SK-N-SH (cell line): ENCODE measurements around the gene CCDC57. TPM values are rescaled to one million over a fixed set of nuclear protein-coding genes. Genes with fewer than 3 reads are reported as not detected.

Experiments
- CTCF ChIA-PET: fragments of 300-600, 350-600 bp; formaldehyde crosslinking; extraction: SDS; loops from one replicate; lab custom pipeline; 2021; lab: Yijun Ruan, JAX
- POLR2A ChIA-PET: fragments of 350-600 bp; sonication (Branson Sonifier 250); formaldehyde crosslinking; extraction: SDS; loops from one replicate; lab custom pipeline; 2020; ENCODE audit warnings: antibody characterized with exemption, inconsistent platforms; lab: Yijun Ruan, JAX
- DNase-seq: peaks from one replicate; pipeline ENCODE4 v3.0.0; 2012
- H2AFZ ChIP-seq: fragments of 200-600 bp; sonication (generic); 2 replicates; pipeline ENCODE4 v1.8.1; 2016; ENCODE audit warnings: antibody characterized with exemption, mild to moderate bottlenecking, low read depth
- H3F3A ChIP-seq: fragments of 200-600 bp; sonication (generic); replicated peaks from 2 replicates; pipeline ENCODE3; 2016; ENCODE audit warnings: antibody characterized with exemption, mild to moderate bottlenecking; ENCODE audit not compliant: insufficient read depth
- H3K27ac ChIP-seq, 2 experiments: fragments of 200-500 bp in 1 of 2; fragments of 200-600 bp in 1 of 2; sonication (Bioruptor generic) in 1 of 2; sonication (generic), shearing (Covaris generic) in 1 of 2; 2 replicates each; pipeline versions ENCODE4 v1.5.1 to v1.6.1; 2014 to 2016; ENCODE audit warnings: low read depth in 2 of 2, inconsistent platforms in 1 of 2, low read length in 1 of 2, mild to moderate bottlenecking in 1 of 2, mixed read lengths in 1 of 2
- H3K27me3 ChIP-seq: fragments of 200-600 bp; sonication (generic), shearing (Covaris generic); 2 replicates; pipeline ENCODE4 v1.6.1; 2016; ENCODE audit warnings: mixed run types; ENCODE audit not compliant: insufficient read depth
- H3K36me3 ChIP-seq, 2 experiments: fragments of 200-500 bp in 1 of 2; fragments of 200-600 bp in 1 of 2; sonication (Bioruptor generic) in 1 of 2; sonication (generic) in 1 of 2; replicated peaks in 1 of 2; 2 replicates each; pipeline versions ENCODE3 to v1.5.1; 2014 to 2016; ENCODE audit warnings: low read length in 1 of 2, mild to moderate bottlenecking in 1 of 2; ENCODE audit not compliant: insufficient read depth in 2 of 2, control insufficient read depth in 1 of 2
- H3K4me1 ChIP-seq, 2 experiments: fragments of 200-500 bp in 1 of 2; fragments of 200-600 bp in 1 of 2; sonication (Bioruptor generic) in 1 of 2; sonication (generic), shearing (Covaris generic) in 1 of 2; 2 replicates each; pipeline versions ENCODE4 v1.5.1 to v1.6.1; 2014 to 2016; ENCODE audit warnings: low read depth in 1 of 2, low read length in 1 of 2, mixed run types in 1 of 2; ENCODE audit not compliant: insufficient read depth in 2 of 2, control insufficient read depth in 1 of 2
- H3K4me2 ChIP-seq: fragments of 200-600 bp; sonication (generic), shearing (Covaris generic); 2 replicates; pipeline ENCODE4 v1.6.1; 2017; ENCODE audit warnings: mixed run types
- H3K4me3 ChIP-seq, 2 experiments: fragments of 200-500 bp in 1 of 2; fragments of 200-600 bp in 1 of 2; sonication (Bioruptor generic) in 1 of 2; sonication (generic), shearing (Covaris generic) in 1 of 2; 2 replicates each; pipeline versions ENCODE4 v1.5.1 to v1.8.1; 2014 to 2016; ENCODE audit warnings: low read depth in 2 of 2, inconsistent platforms in 1 of 2, low read length in 1 of 2, mild to moderate bottlenecking in 1 of 2, mixed read lengths in 1 of 2, moderate library complexity in 1 of 2
- H3K79me2 ChIP-seq: fragments of 200-600 bp; sonication (generic); 2 replicates; pipeline ENCODE4 v1.8.1; 2017; ENCODE audit warnings: mild to moderate bottlenecking; ENCODE audit not compliant: insufficient read depth
- H3K9ac ChIP-seq: fragments of 200-600 bp; sonication (generic); 2 replicates; pipeline ENCODE4 v1.6.1; 2017; ENCODE audit warnings: mixed run types
- H3K9me2 ChIP-seq: fragments of 200-600 bp; sonication (generic); 2 replicates; pipeline ENCODE4 v1.6.1; 2017; ENCODE audit warnings: mixed run types
- H3K9me3 ChIP-seq: fragments of 200-600 bp; sonication (generic); 2 replicates; pipeline ENCODE4 v1.6.1; 2017; ENCODE audit warnings: mixed run types, mild to moderate bottlenecking, moderate library complexity
- H4K20me1 ChIP-seq: fragments of 200-600 bp; sonication (generic); 2 replicates; pipeline ENCODE4 v1.6.1; 2017; ENCODE audit warnings: mild to moderate bottlenecking, mixed run types; ENCODE audit not compliant: insufficient read depth
- ELF1 ChIP-seq: IDR thresholded peaks from 2 replicates; pipeline ENCODE4 v1.4.0; 2012
- EP300 ChIP-seq, 2 experiments: IDR thresholded peaks; 2 replicates each; pipeline versions ENCODE4 v1.4.0 to v1.6.1; 2012; ENCODE audit warnings: borderline replicate concordance in 1 of 2, low read depth in 1 of 2, low read length in 1 of 2
- FOXJ3 ChIP-seq: sonication (generic); formaldehyde crosslinking; IDR thresholded peaks from 2 replicates; pipeline ENCODE4 v1.5.1; 2020; ENCODE audit warnings: mild to moderate bottlenecking, missing genetic modification reagents
- GABPA ChIP-seq: IDR thresholded peaks from 2 replicates; pipeline ENCODE4 v1.4.0; 2012; ENCODE audit warnings: low read depth, mild to moderate bottlenecking
- GATA2 ChIP-seq: sonication (generic); formaldehyde crosslinking; IDR thresholded peaks from 2 replicates; pipeline ENCODE4 v1.5.0; 2020; ENCODE audit warnings: mild to moderate bottlenecking, missing genetic modification reagents
- JUND ChIP-seq: IDR thresholded peaks from 2 replicates; pipeline ENCODE4 v1.4.0; 2012
- MEF2A ChIP-seq: IDR thresholded peaks from 2 replicates; pipeline ENCODE4 v1.4.0; 2012; ENCODE audit warnings: low read depth, borderline replicate concordance
- NFIC ChIP-seq: IDR thresholded peaks from 2 replicates; pipeline ENCODE4 v1.4.0; 2012; ENCODE audit warnings: borderline replicate concordance
- NRF1 ChIP-seq: IDR thresholded peaks from 2 replicates; pipeline ENCODE4 v1.6.1; 2012; ENCODE audit warnings: low read depth, mild to moderate bottlenecking, low read length
- PBX3 ChIP-seq: IDR thresholded peaks from 2 replicates; pipeline ENCODE4; 2012
- RAD21 ChIP-seq: IDR thresholded peaks from 2 replicates; pipeline ENCODE4 v1.6.1; 2012; ENCODE audit warnings: mild to moderate bottlenecking, low read length
- RCOR1 ChIP-seq: fragments of 150-350 bp; IDR thresholded peaks from 2 replicates; pipeline ENCODE4 v1.6.1; 2017; ENCODE audit warnings: antibody characterized with exemption, low read length
- RXRA ChIP-seq: IDR thresholded peaks from 2 replicates; pipeline ENCODE4 v1.4.0; 2012; ENCODE audit warnings: low read depth, mild to moderate bottlenecking, borderline replicate concordance
- SIN3A ChIP-seq: IDR thresholded peaks from 2 replicates; pipeline ENCODE4 v1.6.1; 2012; ENCODE audit warnings: low read depth, mild to moderate bottlenecking, low read length, moderate library complexity, borderline replicate concordance
- TEAD4 ChIP-seq: IDR thresholded peaks from 2 replicates; pipeline ENCODE4 v1.4.0; 2012; ENCODE audit warnings: mild to moderate bottlenecking, borderline replicate concordance; ENCODE audit not compliant: insufficient read depth
- ZBTB33 ChIP-seq: IDR thresholded peaks from 2 replicates; pipeline ENCODE4 v1.4.0; 2012; ENCODE audit warnings: low read depth, borderline replicate concordance
- WGBS: methylation state at CpG from one replicate; pipeline ENCODE4 v1.1.6; 2017; ENCODE audit warnings: low lambda C conversion rate; 5-methylcytosine and 5-hydroxymethylcytosine counted together
- polyA plus RNA-seq, 3 experiments: library from polyadenylated mRNA; depleted of rRNA; stranded (reverse); fragments of >200 nt; gene quantifications; 2 replicates each; pipeline ENCODE4 v1.2.3, GENCODE V29; 2012
- TF ChIP-seq, protein P1 (sequence below): fragments of 150-350 bp; IDR thresholded peaks from 2 replicates; pipeline ENCODE4 v1.6.1; 2016; ENCODE audit warnings: mild to moderate bottlenecking, low read depth, low read length
- TF ChIP-seq, protein P2 (sequence below): IDR thresholded peaks from 2 replicates; pipeline ENCODE4 v1.6.1; 2012; ENCODE audit warnings: mild to moderate bottlenecking, low read depth, low read length, moderate library complexity

The CCDC57 gene
- polyA plus RNA-seq, 1 of the 3 experiments (the other 2 are of a cell fraction): 68.6 TPM

DNA sequence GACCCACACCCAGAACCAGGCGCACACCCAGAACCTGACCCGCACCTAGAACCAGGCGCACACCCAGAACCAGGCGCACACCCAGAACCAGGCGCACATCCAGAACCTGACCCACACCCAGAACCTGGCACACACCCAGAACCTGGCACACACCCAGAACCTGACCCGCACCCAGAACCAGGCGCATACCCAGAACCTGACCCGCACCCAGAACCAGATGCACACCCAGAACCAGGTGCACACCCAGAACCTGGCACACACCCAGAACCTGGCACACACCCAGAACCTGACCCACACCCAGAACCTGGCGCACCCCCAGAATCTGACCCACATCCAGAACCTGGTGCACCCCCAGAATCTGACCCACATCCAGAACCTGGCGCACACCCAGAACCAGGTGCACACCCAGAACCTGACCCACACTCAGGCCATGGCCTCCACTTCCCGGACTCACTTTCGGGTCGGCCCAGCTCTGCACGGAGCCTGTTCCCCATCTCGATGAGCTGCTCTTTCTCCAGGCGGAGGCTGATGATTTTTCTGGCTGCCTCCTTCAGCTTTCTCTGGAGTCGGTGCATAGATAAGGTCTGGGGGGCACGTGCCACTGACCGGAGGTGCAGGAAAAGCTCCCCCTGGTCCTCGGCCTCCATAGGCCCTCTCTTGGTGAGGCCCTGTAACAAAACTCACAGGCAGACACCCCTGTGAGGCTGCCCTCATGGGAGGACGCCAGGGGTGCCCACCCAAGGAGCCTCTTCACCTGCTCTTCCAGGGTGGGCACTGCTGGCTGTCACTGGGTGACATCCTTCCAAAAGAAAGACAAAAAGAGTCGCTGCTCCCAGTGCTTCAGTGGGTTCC, 61.3 kb downstream of the CCDC57 start:
- peaks cover 5 to 23% of the 10 kb centered on the region in 2 experiments for H3K36me3 ChIP-seq
- no peak overlapping the region for H3K4me2 ChIP-seq
- no peaks in the 10 kb centered on the region for H3K27me3 ChIP-seq
- H3F3A ChIP-seq: peaks cover 13% of the 10 kb centered on the region
- H3K9me3 ChIP-seq: no peaks in the 10 kb centered on the region
- H3K4me3 ChIP-seq: no peak overlapping the region
- H2AFZ ChIP-seq: no peak overlapping the region
- no peak overlapping the region for H3K9ac ChIP-seq
- no peaks in the 10 kb centered on the region for H4K20me1 ChIP-seq
- no peaks in the 10 kb centered on the region for H3K9me2 ChIP-seq
- H3K27ac ChIP-seq: no peak overlapping the region
- ChIA-PET POLR2A (interaction anchor here (1.0 kb wide), 1 partner anchor 121 kb away, joined by 3 read pairs; no protein-coding TSS in a partner anchor), CTCF (interaction anchor here (1.0 to 8.7 kb wide), 8 partner anchors 30 to 191 kb away, joined by 3 to 174 read pairs (median 6); partner anchors contain the start of genes DCXR and RAC3)
- no peaks in the 10 kb centered on the region for H3K79me2 ChIP-seq
- H3K4me1 ChIP-seq: no peaks in the 10 kb centered on the region
- WGBS: 91% methylated on average over 16 of the region's 22 CpGs
- no peak for TF ChIP-seq RCOR1
- DNase-seq: peak; percentile 29

DNA sequence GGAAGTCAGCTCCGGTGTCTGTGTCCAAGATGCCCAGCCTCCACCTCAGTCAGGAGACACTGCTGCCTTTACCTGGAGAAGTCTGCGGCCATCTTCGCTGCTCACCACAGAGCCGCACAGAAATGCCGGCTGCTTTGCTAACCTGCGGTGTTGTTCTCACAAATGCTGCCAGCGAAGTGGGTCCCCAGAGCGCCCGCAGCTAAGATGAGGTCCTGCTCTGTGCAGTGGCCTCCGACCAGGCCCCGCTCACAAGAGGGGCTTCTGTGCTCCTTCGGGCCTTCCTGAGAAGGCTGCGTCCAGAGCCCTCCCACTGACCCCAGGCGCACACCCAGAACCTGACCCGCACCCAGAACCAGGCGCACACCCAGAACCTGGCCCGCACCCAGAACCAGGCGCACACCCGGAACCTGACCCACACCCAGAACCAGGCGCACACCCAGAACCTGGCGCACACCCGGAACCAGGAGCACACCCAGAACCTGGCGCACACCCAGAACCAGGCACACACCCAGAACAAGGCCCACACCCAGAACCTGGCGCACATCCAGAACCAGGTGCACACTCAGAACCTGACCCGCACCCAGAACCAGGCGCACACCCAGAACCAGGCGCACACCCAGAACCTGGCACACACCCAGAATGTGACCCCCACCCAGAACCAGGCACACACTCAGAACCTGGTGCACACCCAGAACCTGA, 63.1 kb downstream of the CCDC57 start:
- CTCF ChIA-PET: interaction anchor here (1.0 kb wide), 1 partner anchor 119 kb away, joined by 3 read pairs; no protein-coding TSS in a partner anchor
- 93% methylated on average over 22 of the region's 27 CpGs for WGBS
- DNase-seq: no peak
- TF ChIP-seq JUND (no peak), ELF1 (no peak), RXRA (no peak), RCOR1 (no peak), FOXJ3 (CRISPR knock-in tag) (no peak), NFIC (no peak), GATA2 (no peak), MEF2A (no peak), ZBTB33 (no peak), NRF1 (no peak), RAD21 (no peak), SIN3A (no peak), EP300 (IDR thresholded peaks at IDR 0.05; ENCODE audit: borderline replicate concordance in 1 of 2, low read depth in 1 of 2, low read length in 1 of 2) (no peak), GABPA (no peak), TEAD4 (no peak), PBX3 (no peak)
- TF ChIP-seq, protein P1, sequence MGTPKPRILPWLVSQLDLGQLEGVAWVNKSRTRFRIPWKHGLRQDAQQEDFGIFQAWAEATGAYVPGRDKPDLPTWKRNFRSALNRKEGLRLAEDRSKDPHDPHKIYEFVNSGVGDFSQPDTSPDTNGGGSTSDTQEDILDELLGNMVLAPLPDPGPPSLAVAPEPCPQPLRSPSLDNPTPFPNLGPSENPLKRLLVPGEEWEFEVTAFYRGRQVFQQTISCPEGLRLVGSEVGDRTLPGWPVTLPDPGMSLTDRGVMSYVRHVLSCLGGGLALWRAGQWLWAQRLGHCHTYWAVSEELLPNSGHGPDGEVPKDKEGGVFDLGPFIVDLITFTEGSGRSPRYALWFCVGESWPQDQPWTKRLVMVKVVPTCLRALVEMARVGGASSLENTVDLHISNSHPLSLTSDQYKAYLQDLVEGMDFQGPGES: no peak
- TF ChIP-seq, protein P2, sequence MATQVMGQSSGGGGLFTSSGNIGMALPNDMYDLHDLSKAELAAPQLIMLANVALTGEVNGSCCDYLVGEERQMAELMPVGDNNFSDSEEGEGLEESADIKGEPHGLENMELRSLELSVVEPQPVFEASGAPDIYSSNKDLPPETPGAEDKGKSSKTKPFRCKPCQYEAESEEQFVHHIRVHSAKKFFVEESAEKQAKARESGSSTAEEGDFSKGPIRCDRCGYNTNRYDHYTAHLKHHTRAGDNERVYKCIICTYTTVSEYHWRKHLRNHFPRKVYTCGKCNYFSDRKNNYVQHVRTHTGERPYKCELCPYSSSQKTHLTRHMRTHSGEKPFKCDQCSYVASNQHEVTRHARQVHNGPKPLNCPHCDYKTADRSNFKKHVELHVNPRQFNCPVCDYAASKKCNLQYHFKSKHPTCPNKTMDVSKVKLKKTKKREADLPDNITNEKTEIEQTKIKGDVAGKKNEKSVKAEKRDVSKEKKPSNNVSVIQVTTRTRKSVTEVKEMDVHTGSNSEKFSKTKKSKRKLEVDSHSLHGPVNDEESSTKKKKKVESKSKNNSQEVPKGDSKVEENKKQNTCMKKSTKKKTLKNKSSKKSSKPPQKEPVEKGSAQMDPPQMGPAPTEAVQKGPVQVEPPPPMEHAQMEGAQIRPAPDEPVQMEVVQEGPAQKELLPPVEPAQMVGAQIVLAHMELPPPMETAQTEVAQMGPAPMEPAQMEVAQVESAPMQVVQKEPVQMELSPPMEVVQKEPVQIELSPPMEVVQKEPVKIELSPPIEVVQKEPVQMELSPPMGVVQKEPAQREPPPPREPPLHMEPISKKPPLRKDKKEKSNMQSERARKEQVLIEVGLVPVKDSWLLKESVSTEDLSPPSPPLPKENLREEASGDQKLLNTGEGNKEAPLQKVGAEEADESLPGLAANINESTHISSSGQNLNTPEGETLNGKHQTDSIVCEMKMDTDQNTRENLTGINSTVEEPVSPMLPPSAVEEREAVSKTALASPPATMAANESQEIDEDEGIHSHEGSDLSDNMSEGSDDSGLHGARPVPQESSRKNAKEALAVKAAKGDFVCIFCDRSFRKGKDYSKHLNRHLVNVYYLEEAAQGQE: no peak

More for the DNA sequence above, 63.1 kb downstream of the CCDC57 start:
- H3K4me3 ChIP-seq: no peak overlapping the region
- H3K27me3 ChIP-seq: no peaks in the 10 kb centered on the region
- H3K9me2 ChIP-seq: no peaks in the 10 kb centered on the region
- peaks cover 5 to 9% of the 10 kb centered on the region in 2 experiments for H3K36me3 ChIP-seq
- no peak overlapping the region for H3K4me2 ChIP-seq
- no peaks in the 10 kb centered on the region for H3K9me3 ChIP-seq
- no peaks in the 10 kb centered on the region for H4K20me1 ChIP-seq
- no peak overlapping the region for H3K27ac ChIP-seq
- H3K4me1 ChIP-seq: no peaks in the 10 kb centered on the region
- POLR2A ChIA-PET: no interaction called here
- peaks cover 13% of the 10 kb centered on the region for H3F3A ChIP-seq
- H2AFZ ChIP-seq: no peak overlapping the region
- H3K79me2 ChIP-seq: no peaks in the 10 kb centered on the region
- H3K9ac ChIP-seq: no peak overlapping the region
